H1 (cell line): ENCODE results near the gene HES3.

ENCODE experiments used
- ATF3 ChIP-seq: IDR thresholded peaks from 2 replicates; pipeline ENCODE4 v1.6.1; 2011; ENCODE audit warnings: low read depth, mild to moderate bottlenecking, low read length; ENCODE audit not compliant: insufficient read depth
- CREB1 ChIP-seq: IDR thresholded peaks from 2 replicates; pipeline ENCODE4 v1.6.1; 2012; ENCODE audit warnings: inconsistent platforms
- CTCF ChIP-seq, 3 experiments: IDR thresholded peaks; 1 replicate in 2 of 3; 2 replicates in 1 of 3; pipeline versions ENCODE4 v1.5.1 to v1.6.1; 2011; ENCODE audit warnings: low read length in 3 of 3, mild to moderate bottlenecking in 3 of 3, inconsistent platforms in 2 of 3, low read depth in 1 of 3, moderate library complexity in 1 of 3; ENCODE audit not compliant: insufficient read depth in 1 of 3; ENCODE audit errors: control extremely low read depth in 1 of 3
- EP300 ChIP-seq, 2 experiments: IDR thresholded peaks; 1 replicate in 1 of 2; 2 replicates in 1 of 2; pipeline ENCODE4 v1.6.1; 2011 to 2012; ENCODE audit warnings: low read depth in 2 of 2, low read length in 2 of 2, mild to moderate bottlenecking in 2 of 2, borderline replicate concordance in 1 of 2, inconsistent platforms in 1 of 2, moderate library complexity in 1 of 2
- FOSL1 ChIP-seq: IDR thresholded peaks from 2 replicates; pipeline ENCODE4 v1.6.1; 2011; ENCODE audit warnings: mild to moderate bottlenecking, low read depth, low read length, moderate library complexity; ENCODE audit not compliant: insufficient read depth
- JUND ChIP-seq: IDR thresholded peaks from 2 replicates; pipeline ENCODE4 v1.6.1; 2011; ENCODE audit warnings: mild to moderate bottlenecking, improper control_type of control experiment, low read length
- MAFK ChIP-seq: IDR thresholded peaks from 2 replicates; pipeline ENCODE4 v1.6.1; 2012; ENCODE audit warnings: low read depth, mild to moderate bottlenecking, improper control_type of control experiment, low read length
- MAX ChIP-seq: IDR thresholded peaks from 2 replicates; pipeline ENCODE4 v1.6.1; 2012; ENCODE audit warnings: inconsistent platforms
- POLR2A ChIP-seq, 2 experiments: IDR thresholded peaks; 1 replicate in 1 of 2; 2 replicates in 1 of 2; pipeline ENCODE4 v1.6.1; 2011; ENCODE audit warnings: low read depth in 2 of 2, low read length in 2 of 2, mild to moderate bottlenecking in 2 of 2; ENCODE audit errors: control extremely low read depth in 1 of 2
- SRF ChIP-seq: IDR thresholded peaks from 2 replicates; pipeline ENCODE4 v1.6.1; 2011; ENCODE audit warnings: mild to moderate bottlenecking, low read depth, low read length, moderate library complexity

GRCh38 chr1:6287431-6287886 is 43.5 kb downstream of the HES3 start:
- TF ChIP-seq POLR2A (IDR thresholded peaks at IDR 0.05; ENCODE audit: control extremely low read depth in 1 of 2, low read depth in 2 of 2, low read length in 2 of 2) (no peak), CTCF (IDR thresholded peaks at IDR 0.05; ENCODE audit: control extremely low read depth in 1 of 3, insufficient read depth in 1 of 3, low read depth in 1 of 3, low read length in 3 of 3) (no peak), MAFK (no peak), MAX (no peak), EP300 (IDR thresholded peaks at IDR 0.05; ENCODE audit: borderline replicate concordance in 1 of 2, low read depth in 2 of 2, low read length in 2 of 2) (no peak), FOSL1 (no peak), SRF (no peak), ATF3 (no peak), CREB1 (no peak), JUND (no peak)
